AG10803 (cell line): ENCODE results near the gene SLC12A6.
"Not testable (repeated sequence)": the region's sequence is repeated elsewhere in the genome, so short reads cannot be mapped to it uniquely, and the experiment has no call there.

Source experiments
- DNase-seq: peaks from one replicate; pipeline ENCODE4 v3.0.0; 2010; ENCODE audit warnings: low read depth
- H3K4me3 ChIP-seq: 2 replicates; pipeline ENCODE4 v1.5.1; 2011; ENCODE audit warnings: mild to moderate bottlenecking, low read length, control low read depth
- CTCF ChIP-seq: conservative IDR thresholded peaks from 2 replicates; pipeline ENCODE4 v1.5.1; 2011; ENCODE audit warnings: mild to moderate bottlenecking, low read length, control low read depth, inconsistent platforms

Gene SLC12A6

GRCh38 chr15:34206011-34206410 lies 131.6 kb downstream of the SLC12A6 start:
- no peak overlapping the region for H3K4me3 ChIP-seq
- no peak for DNase-seq
- TF ChIP-seq CTCF = no peak

- H3K4me3 ChIP-seq = no peak overlapping the region
- no peak for TF ChIP-seq CTCF
- no peak for DNase-seq
Measured at GRCh38 chr15:34203936-34204335, 133.6 kb downstream of the SLC12A6 start.

- no peak for TF ChIP-seq CTCF
- H3K4me3 ChIP-seq = no peak overlapping the region
- DNase-seq = no peak
Measured at GRCh38 chr15:34203305-34203704, 134.3 kb downstream of the SLC12A6 start.

- H3K4me3 ChIP-seq, DNase-seq: not testable (repeated sequence)
Measured at GRCh38 chr15:34193272-34193671, 144.3 kb downstream of the SLC12A6 start.

GRCh38 chr15:34188711-34189110 lies 148.9 kb downstream of the SLC12A6 start:
- no peak for TF ChIP-seq CTCF

GRCh38 chr15:34185666-34186065 lies 151.9 kb downstream of the SLC12A6 start:
- no peak for TF ChIP-seq CTCF
- H3K4me3 ChIP-seq = no peak overlapping the region
- no peak for DNase-seq

More at GRCh38 chr15:34188711-34189110, 148.9 kb downstream of the SLC12A6 start:
- peak; percentile 16 for DNase-seq
- H3K4me3 ChIP-seq = no peak overlapping the region

- no peak for DNase-seq
- no peak overlapping the region for H3K4me3 ChIP-seq
- TF ChIP-seq CTCF = no peak
Measured at GRCh38 chr15:34182942-34183341, 154.6 kb downstream of the SLC12A6 start.
